ENCODE results near the gene CRISPLD2. TPM values are rescaled to one million over a fixed set of nuclear protein-coding genes. Genes with fewer than 3 reads are reported as not detected.

The CRISPLD2 gene
- total RNA-seq, 1 donor = 40.2 TPM

DNA sequence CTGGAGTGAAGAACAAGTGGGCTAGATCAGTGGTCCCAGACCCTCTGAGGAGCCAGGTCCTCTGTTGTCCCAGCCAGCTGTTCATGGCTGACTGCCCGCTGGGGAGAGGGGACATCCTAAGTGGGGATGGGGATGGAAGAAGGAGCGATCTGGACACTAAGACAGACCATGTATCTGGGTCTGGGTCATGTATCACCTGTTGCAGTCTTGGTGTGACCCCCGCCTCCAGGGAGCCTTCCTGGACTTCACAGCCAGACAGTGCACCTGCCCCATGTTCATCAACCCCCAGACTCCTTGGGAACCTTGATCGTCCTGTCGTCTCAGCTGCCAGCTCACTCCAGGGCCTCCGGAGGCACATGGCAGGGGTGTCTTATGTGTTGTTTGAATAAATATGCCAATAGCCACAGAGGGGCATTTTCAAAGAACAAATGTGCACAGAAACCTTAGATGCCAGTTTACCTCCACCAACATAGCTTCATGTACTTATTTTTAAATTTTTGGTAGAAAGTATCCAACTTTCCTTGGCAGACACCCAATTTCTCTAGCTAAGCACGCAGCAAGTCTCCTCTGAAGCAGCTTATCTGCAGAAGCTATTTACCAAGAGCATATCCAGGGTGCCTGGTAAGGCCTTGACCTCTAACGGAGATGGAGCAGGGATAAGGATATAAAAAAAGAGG is 43.2 kb downstream of the CRISPLD2 start:
- peak; percentile 14 for DNase-seq (ENCODE audit: insufficient read length, low spot score, missing footprints)
- peaks cover 4% of the 10 kb centered on the region for H3K36me3 ChIP-seq (ENCODE audit: insufficient read depth, low read length)

DNA sequence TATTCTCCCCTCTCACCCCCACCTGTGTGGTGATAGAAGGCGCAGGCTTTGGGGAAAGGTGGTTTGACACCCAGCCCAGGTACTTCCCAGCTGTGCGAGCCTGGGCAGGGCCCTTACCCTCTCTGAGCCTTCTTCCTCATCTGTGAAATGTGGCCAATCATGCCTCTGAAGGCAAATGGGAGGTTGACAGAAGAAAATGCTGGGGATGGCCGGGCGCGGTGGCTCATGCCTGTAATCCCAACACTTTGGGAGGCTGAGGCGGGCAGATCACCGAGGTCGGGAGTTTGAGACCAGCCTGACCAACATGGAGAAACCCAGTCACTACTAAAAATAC is 43.7 kb downstream of the CRISPLD2 start:
- peaks cover 2% of the 10 kb centered on the region for H3K36me3 ChIP-seq (ENCODE audit: insufficient read depth, low read length)
- no peaks in the 10 kb centered on the region for H3K4me1 ChIP-seq (ENCODE audit: insufficient read depth, low read length)
- H3K4me3 ChIP-seq (ENCODE audit: insufficient read depth, low read length) = no peak overlapping the region
- no peak overlapping the region for H3K4me2 ChIP-seq (ENCODE audit: insufficient read depth, low read length)
- no peaks in the 10 kb centered on the region for H4K20me1 ChIP-seq (ENCODE audit: insufficient read depth, low read length)
- no peak overlapping the region for H2AFZ ChIP-seq (ENCODE audit: low read length)
- no peak overlapping the region for H3K27ac ChIP-seq (ENCODE audit: low read depth, low read length)
- H3K9me3 ChIP-seq (ENCODE audit: low read depth, low read length) = peaks cover 9% of the 10 kb centered on the region
- no peak for DNase-seq (ENCODE audit: insufficient read length, low spot score, missing footprints)
- no peaks in the 10 kb centered on the region for H3K79me2 ChIP-seq (ENCODE audit: insufficient read depth, low read length)
- TF ChIP-seq, protein P1, sequence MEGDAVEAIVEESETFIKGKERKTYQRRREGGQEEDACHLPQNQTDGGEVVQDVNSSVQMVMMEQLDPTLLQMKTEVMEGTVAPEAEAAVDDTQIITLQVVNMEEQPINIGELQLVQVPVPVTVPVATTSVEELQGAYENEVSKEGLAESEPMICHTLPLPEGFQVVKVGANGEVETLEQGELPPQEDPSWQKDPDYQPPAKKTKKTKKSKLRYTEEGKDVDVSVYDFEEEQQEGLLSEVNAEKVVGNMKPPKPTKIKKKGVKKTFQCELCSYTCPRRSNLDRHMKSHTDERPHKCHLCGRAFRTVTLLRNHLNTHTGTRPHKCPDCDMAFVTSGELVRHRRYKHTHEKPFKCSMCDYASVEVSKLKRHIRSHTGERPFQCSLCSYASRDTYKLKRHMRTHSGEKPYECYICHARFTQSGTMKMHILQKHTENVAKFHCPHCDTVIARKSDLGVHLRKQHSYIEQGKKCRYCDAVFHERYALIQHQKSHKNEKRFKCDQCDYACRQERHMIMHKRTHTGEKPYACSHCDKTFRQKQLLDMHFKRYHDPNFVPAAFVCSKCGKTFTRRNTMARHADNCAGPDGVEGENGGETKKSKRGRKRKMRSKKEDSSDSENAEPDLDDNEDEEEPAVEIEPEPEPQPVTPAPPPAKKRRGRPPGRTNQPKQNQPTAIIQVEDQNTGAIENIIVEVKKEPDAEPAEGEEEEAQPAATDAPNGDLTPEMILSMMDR (IDR thresholded peaks at IDR 0.05; ENCODE audit: extremely low read depth, low read depth, low read length) = no peak
- H3K27me3 ChIP-seq (ENCODE audit: insufficient read depth, low read length) = no peaks in the 10 kb centered on the region

More for the DNA sequence above, 43.2 kb downstream of the CRISPLD2 start:
- TF ChIP-seq, protein P1 (IDR thresholded peaks at IDR 0.05; ENCODE audit: extremely low read depth, low read depth, low read length) = no peak
- peaks cover 9% of the 10 kb centered on the region for H3K9me3 ChIP-seq (ENCODE audit: low read depth, low read length)
- no peaks in the 10 kb centered on the region for H3K4me1 ChIP-seq (ENCODE audit: insufficient read depth, low read length)
- no peaks in the 10 kb centered on the region for H3K79me2 ChIP-seq (ENCODE audit: insufficient read depth, low read length)
- H2AFZ ChIP-seq (ENCODE audit: low read length) = no peak overlapping the region
- no peak overlapping the region for H3K4me3 ChIP-seq (ENCODE audit: insufficient read depth, low read length)
- H3K4me2 ChIP-seq (ENCODE audit: insufficient read depth, low read length) = no peak overlapping the region
- H3K27ac ChIP-seq (ENCODE audit: low read depth, low read length) = no peak overlapping the region
- no peaks in the 10 kb centered on the region for H4K20me1 ChIP-seq (ENCODE audit: insufficient read depth, low read length)
- no peaks in the 10 kb centered on the region for H3K27me3 ChIP-seq (ENCODE audit: insufficient read depth, low read length)

GRCh38 chr16:84864326-84864955 is 44.7 kb downstream of the CRISPLD2 start:
- H3K36me3 ChIP-seq (ENCODE audit: insufficient read depth, low read length) = no peaks in the 10 kb centered on the region
- no peaks in the 10 kb centered on the region for H3K27me3 ChIP-seq (ENCODE audit: insufficient read depth, low read length)
- no peaks in the 10 kb centered on the region for H4K20me1 ChIP-seq (ENCODE audit: insufficient read depth, low read length)
- H3K4me2 ChIP-seq (ENCODE audit: insufficient read depth, low read length) = no peak overlapping the region
- no peak overlapping the region for H2AFZ ChIP-seq (ENCODE audit: low read length)
- peaks cover 7% of the 10 kb centered on the region for H3K9me3 ChIP-seq (ENCODE audit: low read depth, low read length)
- H3K4me1 ChIP-seq (ENCODE audit: insufficient read depth, low read length) = no peaks in the 10 kb centered on the region
- no peak overlapping the region for H3K4me3 ChIP-seq (ENCODE audit: insufficient read depth, low read length)
- peak; percentile 45 for DNase-seq (ENCODE audit: insufficient read length, low spot score, missing footprints)
- no peak overlapping the region for H3K27ac ChIP-seq (ENCODE audit: low read depth, low read length)
- no peaks in the 10 kb centered on the region for H3K79me2 ChIP-seq (ENCODE audit: insufficient read depth, low read length)
- TF ChIP-seq, protein P1 (IDR thresholded peaks at IDR 0.05; ENCODE audit: extremely low read depth, low read depth, low read length) = no peak

DNA sequence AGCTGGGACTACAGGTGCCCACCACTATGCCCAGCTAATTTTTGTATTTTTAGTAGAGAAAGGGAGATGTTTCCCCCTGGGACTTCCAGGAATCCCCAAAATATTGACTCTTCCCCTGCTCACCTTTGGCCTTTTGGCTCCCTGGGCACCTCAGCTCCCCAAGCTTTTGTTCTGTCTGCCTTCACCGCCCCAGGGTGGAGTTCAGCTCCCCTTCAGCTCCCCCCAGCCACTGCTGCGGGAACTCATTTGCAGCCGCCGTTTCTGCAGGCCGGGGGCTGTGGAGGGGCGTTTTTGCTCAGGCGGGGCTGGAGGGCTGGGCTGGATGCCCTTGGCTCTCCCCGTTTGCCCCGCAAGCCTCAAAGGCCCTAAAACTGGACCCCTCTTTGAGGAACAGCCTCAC is 47.9 kb downstream of the CRISPLD2 start:
- Histone ChIP-seq H3K4me2 (ENCODE audit: insufficient read depth, low read length) (no peak overlapping the region), H3K4me3 (ENCODE audit: insufficient read depth, low read length) (no peak overlapping the region), H3K27me3 (ENCODE audit: insufficient read depth, low read length) (no peaks in the 10 kb centered on the region), H3K9me3 (ENCODE audit: low read depth, low read length) (no peaks in the 10 kb centered on the region), H3K79me2 (ENCODE audit: insufficient read depth, low read length) (no peaks in the 10 kb centered on the region), H3K36me3 (ENCODE audit: insufficient read depth, low read length) (no peaks in the 10 kb centered on the region), H3K27ac (ENCODE audit: low read depth, low read length) (no peak overlapping the region), H3K4me1 (ENCODE audit: insufficient read depth, low read length) (no peaks in the 10 kb centered on the region), H4K20me1 (ENCODE audit: insufficient read depth, low read length) (no peaks in the 10 kb centered on the region), H2AFZ (ENCODE audit: low read length) (no peak overlapping the region)
- TF ChIP-seq, protein P1 (IDR thresholded peaks at IDR 0.05; ENCODE audit: extremely low read depth, low read depth, low read length) = no peak
- DNase-seq (ENCODE audit: insufficient read length, low spot score, missing footprints) = peak; percentile 52
